IPS DF 19.7 (cell line): ENCODE results near the gene TRMT11.
"Not testable (repeated sequence)": the region's sequence is repeated elsewhere in the genome, so short reads cannot be mapped to it uniquely, and the experiment has no call there.

Source experiments
- DNase-seq: peaks from one replicate; pipeline ENCODE4 v3.0.0-alpha.2; 2013; ENCODE audit warnings: low read depth, low spot score

Gene TRMT11

DNA sequence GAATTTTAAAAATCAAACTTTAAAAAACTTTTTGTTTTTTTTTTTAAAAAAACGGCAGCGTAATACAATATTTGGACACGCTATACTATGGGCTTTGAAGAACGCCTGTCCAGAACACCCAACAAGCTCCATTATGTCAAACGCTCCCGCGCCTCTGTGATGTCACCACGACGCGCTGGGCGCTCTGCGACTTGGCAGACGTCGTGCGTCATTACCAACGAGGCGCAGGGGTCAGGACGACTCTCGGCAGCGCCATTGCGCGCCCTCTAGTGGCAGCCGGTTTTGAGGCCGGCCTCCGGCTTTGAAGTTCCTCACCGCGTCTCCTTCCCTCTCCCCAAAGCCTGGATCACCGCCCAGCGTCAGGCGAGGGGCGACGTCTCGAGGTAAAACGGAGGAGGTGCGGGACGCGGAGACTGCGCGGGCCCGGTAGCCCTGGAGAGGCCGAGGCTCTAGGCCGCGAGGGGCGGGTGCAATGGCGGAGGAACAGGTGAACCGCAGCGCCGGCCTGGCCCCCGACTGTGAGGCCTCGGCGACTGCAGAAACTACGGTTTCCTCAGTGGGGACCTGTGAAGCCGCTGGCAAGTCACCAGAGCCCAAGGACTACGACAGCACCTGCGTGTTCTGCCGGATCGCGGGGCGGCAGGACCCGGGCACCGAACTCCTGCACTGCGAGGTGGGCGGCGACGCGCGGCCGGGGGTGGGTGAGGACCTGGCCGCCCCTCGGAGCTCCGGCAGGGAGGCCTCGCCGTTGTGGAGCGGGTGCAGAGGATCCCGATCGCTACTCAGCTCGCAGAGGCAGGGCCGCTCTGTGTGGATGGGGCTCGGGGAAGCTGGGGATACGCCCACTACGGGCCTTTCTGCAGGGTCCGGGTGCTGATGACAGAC, 29.6 kb upstream of the TRMT11 start, which contains the start of gene HINT3:
TSS of gene HINT3 (plus strand) at position 265 of the 885 bp plus-strand sequence. CDS start at position 473, 208 bp downstream.
- DNase-seq = peak; percentile 85

DNA sequence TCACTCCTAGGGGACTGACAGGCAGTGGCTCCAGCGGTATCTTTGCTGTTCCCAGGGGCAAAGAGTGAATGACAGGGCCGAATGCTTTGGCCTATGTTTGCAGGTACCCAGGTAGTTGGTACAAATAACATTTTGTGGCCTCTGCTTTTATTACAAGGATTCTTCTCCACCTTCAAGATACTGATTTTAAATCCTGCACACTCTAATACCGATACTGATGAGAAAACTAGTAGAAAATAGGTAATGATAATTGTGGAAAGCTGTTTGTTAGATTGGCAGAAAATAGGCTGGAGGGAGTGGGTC, 29.0 kb upstream of the TRMT11 start:
- no peak for DNase-seq

GRCh38 chr6:125957845-125958244, 28.5 kb upstream of the TRMT11 start:
- DNase-seq = no peak

DNA sequence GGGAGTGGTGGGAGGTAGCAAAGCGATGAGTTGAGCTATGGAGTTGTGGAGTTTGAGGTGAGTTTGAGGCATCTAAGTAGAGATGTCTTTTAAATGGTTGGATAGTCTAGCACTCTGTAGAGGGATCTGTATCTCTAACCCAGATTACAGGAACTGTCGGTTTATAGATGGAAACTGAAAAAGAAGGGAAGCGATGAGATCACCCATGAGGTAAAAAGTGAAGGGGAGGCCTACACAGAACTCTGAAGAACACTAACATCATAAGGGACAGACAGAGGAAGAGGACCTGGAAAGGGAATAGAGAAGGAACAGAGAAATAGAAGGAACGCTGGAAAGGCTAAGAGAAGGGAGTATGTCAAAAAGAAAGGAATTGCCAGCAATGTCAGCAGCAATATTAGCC, 27.3 kb upstream of the TRMT11 start:
- no peak for DNase-seq

DNA sequence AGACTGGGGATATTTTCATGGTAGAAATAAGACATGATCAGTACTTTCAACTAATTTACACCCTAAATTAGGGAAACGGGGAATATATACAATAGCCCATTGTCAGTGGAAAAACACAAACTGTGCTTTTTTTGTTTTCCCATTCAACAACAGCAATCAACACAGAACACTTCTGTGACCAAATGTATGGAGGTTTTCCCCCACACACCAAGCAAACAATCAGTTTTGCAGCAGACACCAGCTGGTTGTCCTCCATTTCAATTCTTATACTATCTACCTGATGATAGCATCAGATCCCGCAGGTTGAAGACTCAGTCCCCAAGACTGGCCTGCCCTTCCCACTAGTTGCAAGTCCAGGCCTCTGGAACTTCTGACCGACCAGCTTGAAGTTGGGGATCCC, 25.2 kb upstream of the TRMT11 start:
- DNase-seq = no peak

GRCh38 chr6:125962900-125963497, 23.3 kb upstream of the TRMT11 start:
- no peak for DNase-seq

GRCh38 chr6:125963817-125964216, 22.5 kb upstream of the TRMT11 start:
- no peak for DNase-seq

DNA sequence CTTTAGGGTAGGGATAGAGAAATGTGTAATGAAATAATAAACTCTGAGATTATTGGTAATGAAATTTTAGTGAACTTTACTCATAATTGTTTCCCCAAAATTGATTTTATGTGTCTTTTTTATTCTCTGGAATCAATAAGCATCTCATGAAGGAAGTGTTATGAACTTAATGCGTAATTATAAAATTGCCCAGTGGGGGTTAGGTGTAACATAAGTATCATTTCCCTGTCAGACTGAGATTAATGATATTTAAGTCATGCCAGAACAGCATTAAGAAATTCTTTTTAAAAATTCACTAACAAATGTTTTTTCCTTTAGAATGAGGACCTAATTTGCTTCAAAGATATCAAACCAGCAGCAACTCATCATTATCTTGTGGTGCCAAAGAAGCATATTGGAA, 19.8 kb upstream of the TRMT11 start:
- no peak for DNase-seq

DNA sequence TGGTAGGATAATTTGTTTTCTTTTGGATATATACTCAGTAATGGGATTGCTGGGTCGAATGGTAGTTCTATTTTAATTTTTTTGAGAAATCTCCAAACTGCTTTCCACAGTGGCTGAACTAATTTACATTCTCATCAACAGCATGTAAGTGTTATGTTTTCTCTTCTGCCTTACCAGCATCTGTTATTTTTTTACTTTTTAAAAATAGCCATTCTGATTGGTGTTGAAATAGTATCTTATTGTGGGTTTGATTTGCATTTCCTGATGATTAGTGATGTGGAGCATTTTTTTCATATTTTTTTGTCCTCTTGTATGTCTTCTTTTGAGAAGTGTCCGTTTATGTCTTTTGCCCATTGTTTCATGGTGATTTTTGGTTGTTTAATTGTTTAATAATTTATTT, 17.8 kb upstream of the TRMT11 start:
- DNase-seq = no peak

DNA sequence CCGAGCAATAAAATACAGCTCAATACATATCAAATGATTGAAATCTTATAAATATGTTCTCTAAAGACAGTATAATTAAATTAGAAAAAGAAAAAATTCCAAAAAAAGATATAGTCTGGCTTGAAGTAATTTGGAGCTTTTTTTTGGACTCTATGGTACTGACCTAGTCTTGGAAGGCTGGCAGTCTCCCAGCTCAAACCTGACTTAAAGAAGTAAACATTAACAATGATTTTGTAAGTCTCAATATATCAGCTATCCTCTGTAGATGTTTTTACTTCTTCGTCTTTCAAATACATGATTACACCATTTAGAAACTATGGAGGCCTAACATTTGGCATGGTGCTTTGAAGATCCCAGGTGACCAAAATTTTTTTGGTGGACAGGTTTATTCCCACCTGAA, 15.6 kb upstream of the TRMT11 start:
- DNase-seq = no peak

DNA sequence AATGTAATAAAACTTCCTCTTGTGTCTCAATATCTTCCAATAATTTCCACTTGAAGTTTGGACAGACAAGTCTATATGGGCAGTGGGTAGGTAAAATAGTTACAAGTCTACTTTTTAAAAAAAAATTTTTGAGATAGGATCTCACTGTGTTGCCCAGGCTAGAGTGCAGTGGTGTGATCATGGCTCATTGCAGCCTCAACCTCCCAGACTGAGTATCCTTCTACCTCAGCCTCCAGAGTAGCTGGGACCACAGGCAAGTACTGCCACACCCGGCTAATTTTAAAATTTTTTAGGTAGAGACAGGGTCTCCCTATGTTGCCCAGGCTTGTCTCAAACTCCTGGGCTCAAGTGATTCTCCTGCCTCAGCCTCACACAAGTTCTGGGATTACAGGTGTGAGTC, 13.9 kb upstream of the TRMT11 start:
- not testable (repeated sequence) for DNase-seq

- DNase-seq = no peak
Observed at GRCh38 chr6:125974214-125974866, 12.0 kb upstream of the TRMT11 start.

- no peak for DNase-seq
Observed at GRCh38 chr6:125979101-125979500, 7.2 kb upstream of the TRMT11 start.

- no peak for DNase-seq
Observed at GRCh38 chr6:125981571-125982185, 4.7 kb upstream of the TRMT11 start.

DNA sequence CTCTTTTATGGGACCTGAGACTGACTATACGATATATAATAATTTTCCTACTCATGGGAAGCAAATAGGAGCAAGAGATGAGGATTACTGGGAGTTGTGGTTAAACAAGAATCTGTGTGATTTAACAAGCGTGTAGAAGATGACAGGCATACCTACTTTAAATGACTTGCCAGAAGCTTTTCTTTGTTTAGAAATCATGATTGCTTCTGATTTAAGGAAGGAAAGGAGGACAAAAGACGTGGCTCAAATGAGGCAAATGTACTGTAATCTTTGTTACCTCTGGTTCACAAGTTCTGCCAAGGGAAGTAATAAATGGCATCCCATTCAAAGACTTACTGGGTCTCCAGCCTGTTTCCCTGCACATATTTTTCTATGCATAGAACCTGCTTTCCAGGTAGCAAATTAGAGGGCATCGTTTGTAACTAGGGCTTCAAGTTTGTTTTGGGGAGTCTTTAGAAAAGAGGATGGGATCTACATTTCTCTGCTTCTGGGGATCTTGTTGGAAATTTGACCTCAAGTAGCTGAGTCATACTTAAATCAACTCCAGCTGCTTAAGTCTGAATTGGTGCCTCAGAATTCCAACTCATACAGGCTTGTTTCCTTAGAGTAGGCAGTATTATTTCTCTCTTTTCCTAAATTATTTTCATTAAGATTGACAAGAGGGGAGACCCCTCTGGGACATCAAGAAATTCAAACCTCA, 2.9 kb upstream of the TRMT11 start:
- no peak for DNase-seq

DNA sequence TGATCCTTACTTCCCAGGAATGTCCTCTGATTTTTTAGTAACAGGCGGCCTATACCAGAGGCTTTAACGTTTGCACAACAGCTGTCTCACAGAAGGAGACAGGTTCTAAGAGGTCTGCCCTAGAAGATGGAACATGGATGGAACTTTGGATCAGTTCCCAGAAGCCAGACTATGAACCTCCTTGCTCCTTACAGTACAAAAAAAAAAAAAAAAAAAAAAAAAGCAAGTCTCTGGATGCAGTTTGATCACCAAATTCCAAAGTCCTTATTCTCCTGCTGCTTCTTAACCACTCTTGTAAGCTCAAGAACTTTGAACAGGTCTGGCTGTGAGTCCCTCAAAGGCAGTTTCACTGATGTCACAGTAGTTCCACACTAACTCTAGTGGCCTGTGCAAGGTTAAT, 2.0 kb upstream of the TRMT11 start:
- no peak for DNase-seq

DNA sequence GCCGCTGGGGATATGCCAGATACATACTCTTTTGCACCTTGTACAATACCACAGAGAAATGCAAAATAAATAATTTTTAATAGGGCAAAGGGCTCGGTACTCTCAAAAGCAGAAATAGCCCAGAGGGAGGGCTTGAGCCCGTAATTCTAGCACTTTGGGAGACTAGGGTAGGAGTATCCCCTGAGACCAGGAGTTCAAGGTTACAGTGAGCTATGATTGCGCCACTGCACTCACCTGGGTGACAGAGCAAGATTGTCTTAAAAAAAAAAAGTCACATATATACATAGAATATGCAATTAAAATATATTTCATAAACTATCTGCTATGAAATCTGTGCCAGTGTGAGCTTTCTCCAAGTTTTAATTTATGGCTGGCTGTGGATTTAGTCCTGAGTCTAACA, 818 bp upstream of the TRMT11 start:
- DNase-seq = no peak

- DNase-seq = no peak
Observed at GRCh38 chr6:125985979-125986300, 400 bp upstream of the TRMT11 start.

DNA sequence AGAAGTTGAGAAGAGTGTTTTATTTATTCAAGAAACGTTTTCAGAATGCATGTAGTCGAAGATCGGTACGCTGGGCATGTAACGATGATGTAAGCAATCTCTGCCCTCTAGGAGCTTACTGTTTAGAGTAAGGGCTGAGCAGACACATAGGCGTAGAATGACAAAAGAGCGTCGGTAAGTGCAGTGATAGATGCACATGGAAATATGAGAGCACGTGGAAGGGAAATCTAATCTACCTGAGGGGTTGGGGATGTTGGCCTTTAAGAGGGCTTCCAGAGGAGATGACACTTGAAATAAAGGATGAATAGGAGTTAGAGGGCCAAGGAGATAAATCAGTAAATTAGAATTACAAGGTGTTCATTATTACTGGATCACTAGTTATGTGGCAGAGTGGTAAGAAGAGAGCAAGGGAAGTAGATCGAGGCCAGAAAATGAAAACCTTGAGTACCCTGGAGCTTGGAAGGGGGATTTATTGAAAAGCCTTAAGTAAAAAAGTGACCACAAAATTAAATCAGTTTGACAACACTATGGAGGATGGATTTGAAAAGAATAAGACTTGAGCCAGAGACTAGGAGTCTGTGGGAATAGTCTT, 782 bp downstream of the TRMT11 start:
- no peak for DNase-seq

DNA sequence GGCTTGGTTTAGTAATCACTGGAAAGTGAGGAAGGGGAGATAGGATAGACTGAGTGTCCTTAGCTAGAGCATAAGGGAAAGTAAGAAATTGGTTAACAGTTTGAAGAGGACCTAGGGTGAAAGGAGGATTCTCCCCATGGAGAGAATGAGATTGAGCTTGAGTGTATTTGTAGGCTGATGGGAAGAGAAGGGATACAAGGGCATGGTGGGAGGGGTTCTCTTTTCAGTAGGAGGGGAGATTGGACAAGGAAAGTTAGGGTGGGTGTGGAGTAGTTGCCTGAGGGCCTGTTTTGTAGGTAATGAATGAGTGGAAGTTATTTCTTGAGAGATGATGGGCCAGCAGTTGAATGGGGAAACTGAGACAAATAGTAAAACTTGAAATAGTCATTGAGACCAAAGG, 1.9 kb downstream of the TRMT11 start:
- DNase-seq = no peak

DNA sequence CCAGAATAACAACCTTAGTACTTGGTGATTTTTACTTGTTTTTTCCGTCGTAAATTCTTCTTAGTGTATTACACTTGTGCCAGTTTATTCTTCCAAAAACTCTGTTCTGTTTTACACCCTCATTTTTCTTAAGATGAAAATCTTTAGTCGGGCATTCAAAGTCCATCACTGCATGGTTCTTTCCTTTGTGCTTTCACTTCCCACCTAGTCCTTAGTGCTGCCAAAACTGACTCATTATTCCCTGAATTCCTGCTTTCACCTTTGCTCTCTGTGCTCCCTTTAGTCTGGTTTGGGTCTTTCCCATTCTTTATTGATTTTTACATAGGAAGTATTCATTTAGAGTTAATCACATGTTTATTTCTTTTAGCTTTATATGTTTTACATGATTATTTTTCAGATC, 3.3 kb downstream of the TRMT11 start:
- no peak for DNase-seq

DNA sequence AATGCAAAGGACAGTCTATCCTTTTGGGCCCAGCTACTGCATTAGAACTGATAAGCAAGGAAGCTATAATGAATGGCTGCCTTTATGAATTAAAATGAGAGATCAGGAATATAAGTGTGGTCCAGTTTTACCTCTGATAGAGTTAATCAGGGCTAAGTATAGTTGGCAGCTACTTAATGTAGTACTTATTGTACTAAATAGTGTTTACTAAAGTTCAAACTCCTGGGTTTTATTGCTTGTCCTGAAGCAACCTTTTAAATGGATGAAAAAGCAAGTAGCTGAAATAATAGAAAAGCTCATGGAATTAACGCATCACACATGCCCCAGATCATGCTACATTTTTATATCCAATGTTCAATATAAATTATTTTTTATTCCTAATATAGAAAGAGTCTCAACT, 5.3 kb downstream of the TRMT11 start:
- no peak for DNase-seq
